ENCODE measurements around the gene RBM42.

Gene RBM42

GRCh38 chr19:35618857-35619256 lies 10.0 kb upstream of the RBM42 start:
- DNase-seq (ENCODE audit: low read depth, low spot score): no peak
- no peak overlapping the region for H3K4me3 ChIP-seq (ENCODE audit: low read length)

- no peak for DNase-seq (ENCODE audit: low read depth, low spot score)
- H3K4me3 ChIP-seq (ENCODE audit: low read length): no peak overlapping the region
Observed at GRCh38 chr19:35619290-35619923, 9.4 kb upstream of the RBM42 start.

GRCh38 chr19:35620001-35620400 lies 8.8 kb upstream of the RBM42 start:
- DNase-seq (ENCODE audit: low read depth, low spot score): no peak
- no peak overlapping the region for H3K4me3 ChIP-seq (ENCODE audit: low read length)

- no peak for DNase-seq (ENCODE audit: low read depth, low spot score)
- no peak overlapping the region for H3K4me3 ChIP-seq (ENCODE audit: low read length)
Observed at GRCh38 chr19:35621708-35622107, 7.1 kb upstream of the RBM42 start.

GRCh38 chr19:35622750-35623149 lies 6.1 kb upstream of the RBM42 start:
- no peak overlapping the region for H3K4me3 ChIP-seq (ENCODE audit: low read length)
- no peak for DNase-seq (ENCODE audit: low read depth, low spot score)

- no peak for DNase-seq (ENCODE audit: low read depth, low spot score)
- H3K4me3 ChIP-seq (ENCODE audit: low read length): no peak overlapping the region
Observed at GRCh38 chr19:35623327-35624010, 5.4 kb upstream of the RBM42 start.

- peak overlapping the region; percentile 97 for H3K4me3 ChIP-seq (ENCODE audit: low read length)
- DNase-seq (ENCODE audit: low read depth, low spot score): no peak
Observed at GRCh38 chr19:35628264-35628564, 622 bp upstream of the RBM42 start.

GRCh38 chr19:35629332-35629633 lies 447 bp downstream of the RBM42 start:
- no peak for DNase-seq (ENCODE audit: low read depth, low spot score)
- H3K4me3 ChIP-seq (ENCODE audit: low read length): peak overlapping the region; percentile 97

- no peak for DNase-seq (ENCODE audit: low read depth, low spot score)
- H3K4me3 ChIP-seq (ENCODE audit: low read length): no peak overlapping the region
Observed at GRCh38 chr19:35633727-35634440, 5.0 kb downstream of the RBM42 start.

- no peak overlapping the region for H3K4me3 ChIP-seq (ENCODE audit: low read length)
- DNase-seq (ENCODE audit: low read depth, low spot score): no peak
Observed at GRCh38 chr19:35636651-35637050, 7.8 kb downstream of the RBM42 start.

GRCh38 chr19:35637165-35637564 lies 8.3 kb downstream of the RBM42 start:
- no peak for DNase-seq (ENCODE audit: low read depth, low spot score)
- no peak overlapping the region for H3K4me3 ChIP-seq (ENCODE audit: low read length)

GRCh38 chr19:35639321-35639639 lies 10.4 kb downstream of the RBM42 start:
- H3K4me3 ChIP-seq (ENCODE audit: low read length): no peak overlapping the region
- no peak for DNase-seq (ENCODE audit: low read depth, low spot score)

GRCh38 chr19:35639863-35640262 lies 11.0 kb downstream of the RBM42 start:
- no peak overlapping the region for H3K4me3 ChIP-seq (ENCODE audit: low read length)
- no peak for DNase-seq (ENCODE audit: low read depth, low spot score)

- DNase-seq (ENCODE audit: low read depth, low spot score): no peak
- no peak within 1 kb of the TSS for H3K4me3 ChIP-seq (ENCODE audit: low read length)
Observed at GRCh38 chr19:35641515-35642151, 12.8 kb downstream of the RBM42 start, which contains the start of gene ETV2. Gene ETV2, plus strand, starts transcription at chr19:35641745. Its CDS starts 716 bp downstream, at chr19:35642461.

- no peak for DNase-seq (ENCODE audit: low read depth, low spot score)
- H3K4me3 ChIP-seq (ENCODE audit: low read length): no peak overlapping the region
Observed at GRCh38 chr19:35642312-35642711, 13.5 kb downstream of the RBM42 start.

- H3K4me3 ChIP-seq (ENCODE audit: low read length): peak overlapping the region; percentile 62
- no peak for DNase-seq (ENCODE audit: low read depth, low spot score)
Observed at GRCh38 chr19:35642798-35643254, 14.0 kb downstream of the RBM42 start.

- H3K4me3 ChIP-seq (ENCODE audit: low read length): peak overlapping the region; percentile 62
- DNase-seq (ENCODE audit: low read depth, low spot score): peak; percentile 70
Observed at GRCh38 chr19:35643255-35644205, 14.7 kb downstream of the RBM42 start.

- peak; percentile 94 for DNase-seq (ENCODE audit: low read depth, low spot score)
- H3K4me3 ChIP-seq (ENCODE audit: low read length): peak overlapping the region; percentile 62
Observed at GRCh38 chr19:35644206-35644986, 15.6 kb downstream of the RBM42 start.

Measured in Jurkat, Clone E6-1 (cell line).